Neuron (in vitro differentiated cells): ENCODE measurements around the gene CTTN.

ENCODE experiments used
- H2AFZ ChIP-seq: one replicate; pipeline ENCODE4 v1.6.1; 2013; ENCODE audit warnings: low read depth, mild to moderate bottlenecking, inconsistent platforms, low read length, moderate library complexity
- H3K27me3 ChIP-seq: one replicate; pipeline ENCODE4 v1.6.1; 2013; ENCODE audit warnings: low read length; ENCODE audit not compliant: insufficient read depth
- H3K36me3 ChIP-seq: one replicate; pipeline ENCODE4 v1.6.1; 2013; ENCODE audit warnings: low read length; ENCODE audit not compliant: insufficient read depth
- H3K4me1 ChIP-seq: one replicate; pipeline ENCODE4 v1.6.1; 2013; ENCODE audit warnings: low read length; ENCODE audit not compliant: insufficient read depth
- H3K4me3 ChIP-seq: 2 replicates; pipeline ENCODE4 v1.5.1; 2013; ENCODE audit warnings: mild to moderate bottlenecking, low read length, moderate library complexity
- H3K9me3 ChIP-seq: one replicate; pipeline ENCODE4 v1.6.1; 2013; ENCODE audit warnings: low read length

Gene CTTN

DNA sequence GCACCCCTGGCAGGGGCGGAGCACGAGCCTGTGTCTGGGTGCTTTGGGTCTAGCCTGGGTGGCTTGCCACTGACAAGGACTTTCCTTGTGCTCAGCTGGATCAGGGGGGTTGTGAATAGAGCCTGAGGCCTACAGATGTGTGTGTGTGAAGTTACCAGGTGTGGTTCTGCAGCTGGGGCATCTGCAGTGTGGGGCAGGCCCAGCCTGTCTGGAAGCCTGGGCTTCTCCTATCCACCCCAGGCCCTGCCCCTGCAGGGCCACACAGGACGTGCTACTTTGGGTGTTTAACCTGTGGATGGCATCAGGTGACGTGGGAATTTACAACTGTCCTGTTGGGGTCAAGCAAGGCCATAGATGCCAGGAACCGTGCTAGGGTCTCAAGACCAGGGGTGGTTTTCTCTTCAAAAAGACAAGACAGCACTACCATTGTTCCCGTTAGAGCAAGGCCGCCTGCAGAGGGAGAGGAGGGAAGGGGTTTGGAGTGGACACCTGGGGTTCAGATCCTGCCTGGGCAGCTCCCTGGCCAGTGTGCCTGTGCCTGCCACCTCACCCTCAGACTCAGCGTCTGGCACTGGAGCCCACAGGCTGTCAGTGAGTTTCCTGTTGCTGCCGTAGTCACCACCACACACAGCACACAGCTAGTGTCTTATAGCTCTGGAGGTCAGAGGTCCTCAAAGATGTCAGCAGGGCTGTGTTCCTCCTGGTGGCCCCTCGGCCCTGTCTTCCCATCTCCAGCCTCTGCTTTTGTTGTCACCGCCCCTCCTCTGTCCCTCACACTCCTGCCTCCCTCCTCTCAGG lies 31.6 kb downstream of the CTTN start:
- Histone ChIP-seq H3K27me3 (no peaks in the 10 kb centered on the region), H3K9me3 (no peaks in the 10 kb centered on the region), H3K36me3 (peaks cover 76% of the 10 kb centered on the region), H3K4me1 (no peaks in the 10 kb centered on the region), H3K4me3 (no peak overlapping the region), H2AFZ (no peak overlapping the region)

DNA sequence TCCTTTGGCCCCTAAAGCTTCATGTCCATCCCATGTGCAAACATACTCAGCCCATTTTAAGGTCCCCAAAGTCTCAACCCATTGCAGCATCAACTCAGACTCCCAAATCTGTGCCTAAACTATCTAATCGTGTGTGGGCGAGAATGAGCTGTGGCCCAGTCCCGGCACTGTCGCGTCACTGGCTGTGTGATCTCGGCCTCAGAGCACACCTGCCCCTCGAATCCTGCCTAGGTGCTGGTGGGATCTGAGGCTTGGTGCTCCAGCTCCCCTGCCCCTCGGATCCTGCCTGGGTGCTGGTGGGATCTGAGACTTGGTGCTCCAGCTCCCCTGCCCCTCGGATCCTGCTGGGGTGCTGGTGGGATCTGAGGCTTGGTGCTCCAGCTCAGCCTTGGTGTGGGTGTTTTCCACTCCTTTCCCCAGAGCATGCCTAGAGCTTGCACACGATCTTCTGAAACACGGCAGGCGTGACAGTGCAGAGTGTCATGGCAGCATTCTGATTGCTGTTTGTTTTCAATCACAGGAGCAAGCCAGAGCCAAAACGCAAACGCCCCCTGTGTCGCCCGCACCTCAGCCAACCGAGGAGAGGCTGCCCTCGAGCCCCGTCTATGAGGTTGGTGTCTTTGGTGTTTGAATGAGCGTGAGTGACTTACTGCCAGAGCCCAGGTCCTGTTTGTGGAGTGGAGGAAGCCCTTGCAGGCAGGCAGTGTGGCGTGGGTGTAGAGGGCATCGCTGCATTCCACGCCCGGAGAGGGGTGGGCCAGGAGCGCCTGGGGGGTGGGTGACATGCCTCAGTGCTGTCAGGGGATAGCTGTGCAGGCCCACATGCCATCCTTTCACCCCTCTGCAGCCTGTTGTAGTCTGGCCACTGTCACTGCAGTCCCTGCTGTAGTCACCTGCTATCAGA lies 32.6 kb downstream of the CTTN start:
- no peaks in the 10 kb centered on the region for H3K27me3 ChIP-seq
- no peak overlapping the region for H2AFZ ChIP-seq
- no peak overlapping the region for H3K4me3 ChIP-seq
- H3K4me1 ChIP-seq = no peaks in the 10 kb centered on the region
- H3K9me3 ChIP-seq = no peaks in the 10 kb centered on the region
- peaks cover 75% of the 10 kb centered on the region for H3K36me3 ChIP-seq

DNA sequence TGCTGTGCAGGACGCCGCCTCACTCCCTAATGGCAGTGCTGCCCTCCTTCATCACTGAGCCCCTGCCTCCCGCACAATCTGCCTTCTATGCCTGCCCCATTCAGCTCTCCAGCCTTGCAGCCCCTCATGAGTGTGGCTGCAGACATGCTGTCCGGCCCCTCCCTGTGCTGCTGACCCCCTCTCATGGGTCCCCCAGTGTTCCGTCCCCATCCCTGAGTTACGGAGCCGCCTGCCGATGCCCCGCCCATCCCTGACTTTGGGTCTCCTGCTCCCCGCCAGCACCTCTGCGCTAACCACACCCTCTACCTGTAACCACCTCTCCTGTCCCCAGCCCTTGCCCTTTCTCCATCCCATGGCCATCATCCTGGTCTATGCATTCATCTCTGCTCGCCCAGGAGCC lies 33.3 kb downstream of the CTTN start:
- Histone ChIP-seq H2AFZ (no peak overlapping the region), H3K27me3 (no peaks in the 10 kb centered on the region), H3K4me3 (no peak overlapping the region), H3K9me3 (no peaks in the 10 kb centered on the region), H3K36me3 (peaks cover 82% of the 10 kb centered on the region), H3K4me1 (no peaks in the 10 kb centered on the region)

DNA sequence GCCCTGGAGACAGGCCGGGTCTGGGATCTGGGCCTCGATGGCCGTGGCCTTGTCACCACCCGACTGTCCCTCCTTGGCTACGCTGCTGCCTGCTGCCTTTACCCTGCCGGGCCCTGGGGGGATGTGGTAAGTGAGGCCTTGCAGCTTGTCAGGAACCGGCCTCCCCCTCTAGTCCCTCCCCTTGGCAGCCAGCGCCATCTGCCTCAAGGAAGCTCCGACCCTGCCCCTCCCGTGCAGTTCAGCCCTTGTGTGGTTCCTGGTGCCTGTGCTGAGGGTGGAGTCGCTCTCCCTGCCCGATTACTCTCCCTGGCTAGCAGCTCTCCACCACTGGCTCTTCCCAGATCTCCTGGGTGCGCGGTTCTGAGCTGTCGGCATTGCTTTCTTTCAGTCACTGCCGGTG lies 33.7 kb downstream of the CTTN start:
- no peaks in the 10 kb centered on the region for H3K27me3 ChIP-seq
- no peak overlapping the region for H2AFZ ChIP-seq
- no peaks in the 10 kb centered on the region for H3K4me1 ChIP-seq
- H3K9me3 ChIP-seq = no peaks in the 10 kb centered on the region
- H3K36me3 ChIP-seq = peaks cover 86% of the 10 kb centered on the region
- H3K4me3 ChIP-seq = no peak overlapping the region

DNA sequence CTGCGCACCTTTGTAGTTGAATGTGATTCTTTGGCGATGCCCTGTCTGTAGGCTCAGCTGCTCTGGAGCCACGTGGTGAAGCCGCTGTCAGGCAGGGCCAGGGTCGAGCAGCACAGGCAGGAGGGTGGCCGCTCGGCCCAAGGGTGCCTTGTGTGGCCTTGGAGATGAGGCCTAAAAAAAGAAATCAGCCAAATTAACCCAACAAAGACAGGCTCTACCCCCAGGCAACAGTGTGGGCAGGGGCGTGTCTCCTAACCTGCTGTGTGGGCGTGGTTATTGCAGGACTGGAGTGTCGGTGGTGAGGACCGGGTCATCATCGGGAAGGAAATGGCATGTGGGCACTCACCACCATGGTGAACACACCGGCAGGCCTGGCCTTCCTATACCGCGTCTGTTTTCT lies 34.3 kb downstream of the CTTN start:
- no peak overlapping the region for H2AFZ ChIP-seq
- peaks cover 87% of the 10 kb centered on the region for H3K36me3 ChIP-seq
- H3K27me3 ChIP-seq = no peaks in the 10 kb centered on the region
- H3K4me1 ChIP-seq = no peaks in the 10 kb centered on the region
- H3K4me3 ChIP-seq = no peak overlapping the region
- no peaks in the 10 kb centered on the region for H3K9me3 ChIP-seq

DNA sequence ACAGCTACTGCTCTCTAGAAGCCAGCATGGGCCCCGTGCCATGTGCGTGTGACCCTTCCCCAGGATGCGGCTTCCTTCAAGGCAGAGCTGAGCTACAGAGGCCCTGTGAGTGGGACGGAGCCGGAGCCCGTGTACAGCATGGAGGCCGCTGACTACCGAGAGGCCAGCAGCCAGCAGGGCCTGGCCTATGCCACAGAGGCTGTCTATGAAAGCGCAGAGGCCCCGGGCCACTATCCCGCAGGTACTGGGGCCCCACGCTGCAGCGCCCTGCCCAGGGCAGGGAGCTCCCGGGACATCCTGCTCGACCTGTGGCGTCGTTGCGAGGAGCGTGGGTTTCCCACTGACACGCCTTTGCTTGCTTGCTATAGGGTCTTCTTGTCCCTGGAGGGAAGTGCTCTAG lies 34.7 kb downstream of the CTTN start:
- Histone ChIP-seq H3K4me1 (no peaks in the 10 kb centered on the region), H3K27me3 (no peaks in the 10 kb centered on the region), H2AFZ (no peak overlapping the region), H3K4me3 (no peak overlapping the region), H3K9me3 (no peaks in the 10 kb centered on the region), H3K36me3 (peaks cover 88% of the 10 kb centered on the region)

DNA sequence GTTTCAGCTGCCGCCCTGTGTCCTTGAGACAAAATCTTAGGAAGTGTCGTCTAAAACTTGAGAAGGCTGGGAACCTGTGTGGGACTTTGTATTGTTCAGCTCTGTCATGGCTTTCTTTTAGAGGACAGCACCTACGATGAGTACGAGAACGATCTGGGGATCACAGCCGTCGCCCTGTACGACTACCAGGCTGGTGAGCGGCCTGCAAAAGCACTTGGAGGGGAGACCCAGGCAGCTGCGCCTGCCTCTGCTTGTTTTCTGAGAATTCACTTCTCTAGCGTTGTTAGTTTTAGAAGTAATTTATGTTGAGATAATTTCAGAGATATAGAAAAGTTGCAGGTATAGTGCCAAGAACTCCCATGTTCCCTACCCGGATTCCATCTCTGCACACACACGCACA lies 35.2 kb downstream of the CTTN start:
- no peaks in the 10 kb centered on the region for H3K27me3 ChIP-seq
- H3K4me1 ChIP-seq = no peaks in the 10 kb centered on the region
- H2AFZ ChIP-seq = no peak overlapping the region
- no peak overlapping the region for H3K4me3 ChIP-seq
- H3K9me3 ChIP-seq = no peaks in the 10 kb centered on the region
- H3K36me3 ChIP-seq = peaks cover 88% of the 10 kb centered on the region

DNA sequence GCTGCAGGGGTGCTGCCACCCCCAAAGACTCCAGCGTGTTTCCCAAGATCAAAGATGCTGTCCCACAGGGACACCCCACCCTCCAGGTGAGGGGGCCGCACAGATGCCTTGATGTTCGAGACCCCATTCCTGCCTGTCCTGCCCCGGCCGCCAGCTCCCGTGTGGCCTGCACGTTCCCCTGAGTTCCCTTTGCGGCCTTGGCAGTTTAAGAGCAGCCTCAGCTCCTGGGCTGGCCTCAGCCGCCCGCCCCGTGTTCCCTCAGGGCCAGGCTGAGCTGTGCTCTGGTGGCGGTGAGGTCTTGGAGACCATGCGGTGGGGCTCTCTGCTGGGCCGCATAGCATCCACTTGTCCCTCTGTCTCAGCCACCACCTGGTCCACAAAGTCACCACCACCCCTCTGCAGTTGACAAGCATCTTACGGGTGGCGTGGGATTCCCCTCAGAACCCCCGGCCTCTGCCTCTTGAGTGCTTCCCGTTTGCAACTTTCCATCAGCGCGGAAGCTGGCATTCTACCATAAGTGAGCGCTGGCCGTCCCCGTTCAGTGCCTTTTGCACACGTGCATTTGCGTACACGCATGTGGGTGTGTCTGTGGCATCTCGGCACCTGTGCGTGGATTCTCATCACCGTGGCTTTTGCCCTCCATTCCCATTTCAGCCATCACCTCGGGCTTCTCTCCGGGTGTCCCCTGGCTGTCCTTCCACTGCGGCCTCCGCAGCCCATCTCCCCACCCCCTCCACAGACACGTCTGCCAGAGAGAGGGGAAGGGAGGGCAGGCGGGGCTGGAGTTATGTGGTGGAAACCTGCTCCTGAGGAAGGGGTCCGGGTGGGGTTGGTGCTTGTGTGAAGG lies 35.9 kb downstream of the CTTN start:
- peaks cover 88% of the 10 kb centered on the region for H3K36me3 ChIP-seq
- no peaks in the 10 kb centered on the region for H3K4me1 ChIP-seq
- H2AFZ ChIP-seq = no peak overlapping the region
- H3K9me3 ChIP-seq = no peaks in the 10 kb centered on the region
- H3K27me3 ChIP-seq = no peaks in the 10 kb centered on the region
- H3K4me3 ChIP-seq = no peak overlapping the region

DNA sequence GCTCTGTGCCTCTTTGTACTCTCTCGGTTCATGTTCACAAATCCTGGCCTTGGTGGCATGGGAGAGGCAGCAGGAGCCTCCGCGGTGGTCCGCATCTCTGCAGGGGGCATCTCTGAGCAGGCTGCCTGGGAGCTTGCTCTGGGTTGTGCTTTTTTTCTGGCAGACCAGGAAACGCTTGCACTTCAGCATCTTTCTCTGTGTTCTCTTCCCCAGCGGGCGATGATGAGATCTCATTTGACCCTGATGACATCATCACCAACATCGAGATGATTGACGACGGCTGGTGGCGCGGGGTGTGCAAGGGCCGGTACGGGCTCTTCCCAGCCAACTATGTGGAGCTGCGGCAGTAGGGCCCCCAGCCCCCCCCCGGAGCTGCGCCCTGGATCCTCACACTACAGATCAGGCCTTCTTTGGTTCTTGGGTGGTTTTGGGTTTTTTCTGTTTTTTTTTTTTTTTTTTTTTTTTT lies 36.5 kb downstream of the CTTN start:
- Histone ChIP-seq H3K4me3 (no peak overlapping the region), H3K36me3 (peaks cover 83% of the 10 kb centered on the region)

DNA sequence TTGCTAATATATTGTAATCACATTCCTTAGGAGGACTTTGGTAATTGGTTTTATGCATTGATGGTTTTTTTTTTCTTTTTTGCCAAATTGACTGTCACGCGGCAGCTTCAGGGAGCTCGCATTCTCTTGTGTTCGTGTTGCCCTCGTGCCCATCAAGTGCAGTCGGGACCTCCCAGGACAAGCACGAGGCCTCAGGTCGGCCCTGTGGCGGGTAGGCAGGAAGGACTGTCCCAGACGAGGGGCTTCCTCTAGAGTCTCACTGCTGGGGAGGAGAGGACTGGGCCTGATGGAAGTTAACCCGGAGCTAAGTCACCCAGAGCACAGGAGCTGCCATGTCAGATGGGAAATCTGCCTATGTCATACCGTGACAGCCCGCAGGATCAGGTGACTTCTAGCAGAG lies 37.0 kb downstream of the CTTN start:
- Histone ChIP-seq H3K9me3 (no peaks in the 10 kb centered on the region), H3K4me1 (no peaks in the 10 kb centered on the region), H3K36me3 (peaks cover 78% of the 10 kb centered on the region), H3K4me3 (no peak overlapping the region), H3K27me3 (no peaks in the 10 kb centered on the region), H2AFZ (no peak overlapping the region)

More for the DNA sequence above, 36.5 kb downstream of the CTTN start:
- H3K9me3 ChIP-seq = no peaks in the 10 kb centered on the region
- H3K27me3 ChIP-seq = no peaks in the 10 kb centered on the region
- no peak overlapping the region for H2AFZ ChIP-seq
- no peaks in the 10 kb centered on the region for H3K4me1 ChIP-seq

DNA sequence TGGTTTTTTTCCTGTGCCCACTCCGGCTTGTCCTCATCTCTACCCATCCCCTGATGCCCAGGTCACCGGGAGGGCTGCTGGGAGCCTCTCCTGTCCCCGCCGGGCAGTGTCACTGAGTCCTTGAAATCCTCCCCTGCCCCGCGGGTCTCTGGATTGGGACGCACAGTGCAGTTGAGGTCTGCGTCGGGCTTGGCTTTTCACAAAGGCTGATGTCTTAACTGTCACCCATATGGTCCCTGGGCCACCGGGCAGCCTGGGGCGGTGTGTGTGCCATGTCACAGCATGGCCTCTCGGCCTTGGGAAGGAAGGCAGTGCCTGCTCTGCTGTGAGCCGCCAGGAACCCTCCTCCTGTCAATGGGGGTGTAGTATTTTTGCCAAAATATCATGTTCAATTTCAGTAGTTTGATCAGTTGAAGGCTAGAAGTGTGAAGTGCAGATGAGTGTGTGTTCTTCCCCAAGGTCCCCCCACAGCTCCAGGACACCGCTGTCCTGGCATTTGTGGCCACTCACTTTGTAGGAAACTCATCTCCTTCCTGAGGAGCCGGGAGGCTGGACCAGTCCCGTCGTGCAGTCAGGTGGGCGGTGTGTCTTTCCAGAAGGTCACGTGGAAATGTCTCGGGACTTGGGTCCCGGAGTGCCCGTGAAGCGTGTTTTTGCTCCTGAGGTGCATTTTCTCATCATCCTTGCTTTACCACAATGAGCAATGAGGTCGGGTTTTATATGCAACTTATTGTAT lies 37.6 kb downstream of the CTTN start:
- H3K36me3 ChIP-seq = peaks cover 72% of the 10 kb centered on the region
- no peaks in the 10 kb centered on the region for H3K27me3 ChIP-seq
- no peak overlapping the region for H3K4me3 ChIP-seq
- no peak overlapping the region for H2AFZ ChIP-seq
- no peaks in the 10 kb centered on the region for H3K4me1 ChIP-seq
- H3K9me3 ChIP-seq = no peaks in the 10 kb centered on the region

DNA sequence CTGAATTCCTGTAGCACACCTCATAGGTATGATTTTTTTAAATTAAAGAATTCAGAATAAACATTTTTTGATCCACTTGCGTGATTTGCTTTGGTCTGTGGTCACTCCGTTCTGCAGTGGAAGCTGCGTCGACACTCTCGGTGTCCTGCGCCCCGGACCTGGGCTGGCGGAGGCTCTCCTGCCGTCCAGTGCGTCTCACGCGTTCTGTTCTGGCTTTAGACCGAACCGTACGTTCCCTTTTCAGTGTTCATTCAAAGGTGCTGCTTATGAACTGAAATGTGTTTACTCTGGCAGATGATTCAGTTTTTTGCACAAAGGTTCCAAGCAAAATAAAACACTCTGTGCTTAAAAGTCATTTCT lies 38.2 kb downstream of the CTTN start:
- Histone ChIP-seq H3K36me3 (peaks cover 67% of the 10 kb centered on the region), H3K9me3 (no peaks in the 10 kb centered on the region), H3K4me1 (no peaks in the 10 kb centered on the region), H3K27me3 (no peaks in the 10 kb centered on the region), H2AFZ (no peak overlapping the region), H3K4me3 (no peak overlapping the region)
